CD4-positive, alpha-beta T cell treated with Interleukin-4 for 4 hours (primary cell): ENCODE results near the gene THBS4.

Experiments
- DNase-seq: peaks from one replicate; pipeline ENCODE4 v3.0.0-alpha.2; 2020

The THBS4 gene

DNA sequence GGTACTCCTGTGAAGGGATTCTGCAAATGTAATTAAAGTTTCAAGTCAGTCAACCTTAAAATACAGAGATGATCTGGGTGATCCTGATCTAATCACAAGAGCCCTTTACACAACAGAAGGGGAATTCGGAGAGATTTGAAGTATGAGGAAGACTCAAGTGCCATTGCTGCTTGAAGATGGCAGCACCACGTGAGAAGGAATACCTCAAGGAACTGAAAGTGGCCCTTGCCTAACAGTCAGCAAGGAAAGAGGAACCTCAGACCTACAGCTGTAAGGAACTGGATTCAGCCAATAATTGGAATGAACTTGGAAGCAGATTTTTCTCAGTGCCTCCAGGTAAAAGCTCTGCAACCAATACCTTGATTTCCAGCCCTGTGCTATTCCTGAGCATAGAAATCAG, 87.4 kb downstream of the THBS4 start:
- DNase-seq, result no peak

DNA sequence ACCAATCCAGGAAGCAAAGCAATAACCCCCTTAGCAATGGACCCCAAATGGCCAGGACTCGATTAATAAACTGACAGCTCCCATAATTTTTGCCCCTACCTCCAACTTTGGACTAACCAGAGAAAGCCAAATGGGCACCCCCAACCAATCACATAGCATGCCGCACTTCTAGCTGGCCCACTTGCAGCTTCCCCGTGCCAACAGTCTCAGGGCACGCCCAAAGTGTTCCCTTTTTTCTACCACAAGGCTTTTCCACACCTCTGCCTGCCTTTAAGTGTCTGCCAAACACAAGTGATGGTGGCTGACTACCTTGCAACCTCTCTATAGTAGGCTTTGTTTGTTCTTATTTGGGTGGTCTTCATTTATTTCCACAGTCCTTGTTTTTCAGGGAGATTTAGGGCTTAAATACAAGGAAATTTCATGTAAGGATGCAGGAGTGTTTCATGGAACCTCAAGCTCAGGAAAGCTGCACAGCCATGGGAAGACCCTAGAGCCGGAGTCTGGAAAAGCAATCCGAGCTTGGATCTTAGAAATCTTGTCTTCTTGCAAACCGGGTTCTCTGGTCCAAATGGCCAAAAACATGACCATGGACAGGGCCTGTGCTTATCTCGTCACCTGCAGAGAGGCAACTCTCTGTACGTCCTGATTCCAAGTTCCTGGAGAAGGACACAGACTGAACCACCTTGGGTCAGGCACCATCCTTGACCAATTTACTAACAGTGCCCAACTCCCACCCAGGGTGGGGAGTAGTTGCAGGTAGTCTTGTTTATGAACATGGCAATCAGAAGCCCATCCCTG, 89.2 kb downstream of the THBS4 start:
- DNase-seq, result no peak

DNA sequence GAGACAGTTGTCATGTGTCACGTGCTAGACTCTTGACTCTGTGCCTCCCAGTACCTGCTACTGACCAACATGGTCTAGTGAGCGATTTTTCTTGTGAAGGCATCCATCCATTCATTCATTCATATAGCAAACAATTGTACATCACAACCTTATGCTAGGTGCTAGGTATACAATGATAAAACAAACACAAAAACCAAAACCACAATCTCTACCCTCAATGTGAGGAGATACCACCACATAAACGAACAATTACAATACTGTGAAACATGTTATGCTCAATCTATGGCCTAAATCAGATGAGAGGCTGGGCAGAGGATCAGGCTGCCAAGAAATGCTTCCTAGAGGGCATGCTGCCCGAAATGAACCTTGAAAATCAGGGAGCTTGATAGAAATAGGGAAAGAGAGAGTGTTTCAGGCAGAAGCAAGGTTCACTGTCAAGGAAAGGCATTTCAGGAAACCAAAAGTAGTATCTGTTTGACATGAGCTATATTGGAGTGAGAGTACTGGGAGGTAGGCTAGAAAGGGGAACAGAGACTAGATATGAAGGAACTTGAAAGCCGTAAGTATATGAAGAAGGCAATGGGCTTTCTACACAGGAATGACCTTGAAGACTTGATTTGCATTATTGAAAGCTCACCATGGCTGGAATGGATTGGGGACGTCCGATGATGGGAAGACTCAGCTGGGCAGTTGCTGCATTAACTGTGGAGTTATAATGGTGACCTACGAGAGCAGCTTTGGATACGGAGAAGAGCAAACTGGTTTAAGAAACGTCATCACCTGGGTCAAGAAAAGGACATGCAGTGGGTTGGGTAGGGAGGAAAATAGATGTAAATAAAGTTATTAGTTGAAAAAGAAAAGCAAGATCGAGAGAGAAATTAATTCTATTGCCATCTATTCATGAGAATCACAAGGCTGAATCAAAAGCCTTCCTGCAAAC, 90.1 kb downstream of the THBS4 start:
- no peak for DNase-seq

DNA sequence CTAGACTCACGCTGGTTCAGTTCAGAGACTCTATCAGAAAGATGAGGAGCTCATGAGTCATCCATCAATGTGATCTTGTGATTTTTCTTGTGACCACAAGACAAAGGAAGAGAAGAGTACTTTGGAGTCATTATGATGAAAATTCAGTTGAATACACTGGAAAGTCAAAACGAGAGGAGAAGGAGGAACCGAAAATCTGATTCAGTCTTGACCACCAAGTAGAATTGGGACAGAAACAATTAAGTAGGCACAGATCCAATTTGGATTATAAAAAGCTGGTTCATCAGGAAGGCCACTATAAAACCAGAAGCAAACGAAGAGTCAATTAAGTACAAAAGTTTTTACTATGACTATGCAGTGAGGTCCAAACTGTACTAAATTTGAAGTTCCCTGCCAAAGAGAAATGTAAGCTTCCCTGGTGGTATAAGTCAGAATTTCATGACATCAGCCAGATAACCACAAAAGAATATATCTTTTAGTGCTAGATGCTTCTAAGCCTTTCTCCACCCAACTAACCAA, 90.9 kb downstream of the THBS4 start:
- DNase-seq, result peak; percentile 82

DNA sequence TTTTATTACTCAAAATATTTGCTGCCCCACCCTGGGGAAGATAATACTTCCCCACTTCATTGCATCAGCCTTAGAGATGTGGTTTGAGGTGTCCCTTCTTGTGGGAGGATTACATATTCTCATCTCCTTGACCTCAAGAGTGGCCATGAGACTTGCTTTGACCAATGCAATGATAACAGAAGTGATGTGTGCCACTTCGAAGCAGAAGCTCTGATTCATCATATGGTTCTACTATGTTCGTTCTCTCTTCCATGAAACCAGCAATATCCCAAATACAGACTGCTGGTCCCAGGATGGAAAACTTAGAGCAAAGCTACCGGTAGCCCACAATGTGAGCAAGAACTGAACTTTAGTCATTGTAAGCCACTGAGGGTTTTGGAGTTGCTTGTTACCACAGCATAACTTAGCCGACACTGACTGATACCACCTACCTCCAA, 92.0 kb downstream of the THBS4 start:
- peak; percentile 20 for DNase-seq

DNA sequence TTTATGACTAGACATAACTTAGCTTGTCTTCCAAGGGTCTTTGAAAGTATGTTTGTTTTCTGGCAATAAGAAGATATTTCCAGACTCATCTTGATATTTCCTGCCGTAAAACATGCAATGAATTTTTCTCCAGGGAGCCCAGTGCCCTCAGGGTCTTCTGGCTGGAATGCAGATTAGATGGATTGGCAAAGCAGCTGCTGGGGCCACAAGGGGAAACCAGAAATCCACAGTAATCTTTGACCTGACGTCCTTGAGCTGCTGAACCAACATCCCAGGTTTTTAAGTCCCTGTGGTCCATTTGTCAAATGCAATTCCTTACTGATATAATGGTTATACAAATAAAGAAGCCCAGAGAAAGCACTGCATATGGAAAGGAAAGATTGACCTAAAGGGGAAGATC, 93.0 kb downstream of the THBS4 start:
- DNase-seq, result no peak

DNA sequence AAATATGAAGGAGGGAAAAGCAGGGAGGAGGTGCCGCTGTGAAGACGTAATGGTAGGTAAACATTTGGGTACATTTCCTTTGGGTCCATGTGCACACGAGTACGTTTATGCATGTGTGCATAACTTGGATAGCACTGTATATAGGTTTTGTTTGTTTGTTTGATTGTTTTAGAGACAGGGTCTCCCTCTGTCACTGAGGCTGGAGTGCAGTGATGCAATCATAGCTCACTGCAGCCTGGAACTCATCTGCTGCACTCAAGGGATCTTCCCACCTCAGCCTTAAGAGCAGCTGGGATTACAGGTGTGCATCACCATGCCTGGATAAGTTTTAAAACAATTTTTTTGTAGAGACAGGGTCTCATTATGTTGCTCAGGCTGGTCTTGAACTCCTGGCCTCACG, 94.0 kb downstream of the THBS4 start:
- no peak for DNase-seq
